Endodermal cell (in vitro differentiated cells): ENCODE measurements around the gene ID1. TPM values are rescaled to one million over a fixed set of nuclear protein-coding genes. Genes with fewer than 3 reads are reported as not detected.
A peak's percentile ranks its signal among the peaks of the same experiment; 100 is the strongest.
"Not testable (repeated sequence)": the region's sequence is repeated elsewhere in the genome, so short reads cannot be mapped to it uniquely, and the experiment has no call there.

ENCODE experiments used
- DNase-seq: peaks from one replicate; pipeline ENCODE4 v3.0.0-alpha.2; 2017
- H3K27ac ChIP-seq: 2 replicates; pipeline ENCODE4 v1.5.1; 2013; ENCODE audit warnings: mild to moderate bottlenecking, low read depth, low read length, moderate library complexity
- H3K27me3 ChIP-seq: 2 replicates; pipeline ENCODE4 v1.6.1; 2013; ENCODE audit warnings: mild to moderate bottlenecking, low read length, moderate library complexity; ENCODE audit not compliant: insufficient read depth, control insufficient read depth, poor library complexity, severe bottlenecking
- H3K36me3 ChIP-seq: 2 replicates; pipeline ENCODE4 v1.7.0; 2013; ENCODE audit warnings: mild to moderate bottlenecking, low read length, moderate library complexity; ENCODE audit not compliant: control insufficient read depth, insufficient read depth
- H3K4me1 ChIP-seq: one replicate; pipeline ENCODE4 v1.7.0; 2013; ENCODE audit warnings: low read length; ENCODE audit not compliant: control insufficient read depth, insufficient read depth
- H3K4me3 ChIP-seq: 2 replicates; pipeline ENCODE4 v1.5.1; 2013; ENCODE audit warnings: mild to moderate bottlenecking, low read length, moderate library complexity
- H3K9ac ChIP-seq: 2 replicates; pipeline ENCODE4 v1.6.1; 2013; ENCODE audit warnings: mild to moderate bottlenecking, low read length, moderate library complexity; ENCODE audit not compliant: poor library complexity, severe bottlenecking; ENCODE audit errors: extremely low read depth
- H3K9me3 ChIP-seq: 2 replicates; pipeline ENCODE4 v1.6.1; 2013; ENCODE audit warnings: mild to moderate bottlenecking, low read length, moderate library complexity; ENCODE audit not compliant: control insufficient read depth
- H3K27ac Mint-ChIP-seq: 2 replicates; pipeline ENCODE4 v1.8.0; 2020; ENCODE audit warnings: mixed read lengths
- H3K27me3 Mint-ChIP-seq: 2 replicates; pipeline ENCODE4 v1.8.0; 2021; ENCODE audit warnings: mild to moderate bottlenecking, mixed read lengths; ENCODE audit not compliant: insufficient read depth
- H3K36me3 Mint-ChIP-seq: 2 replicates; pipeline ENCODE4 v1.8.0; 2020; ENCODE audit warnings: low read depth, mixed read lengths
- H3K4me1 Mint-ChIP-seq: 2 replicates; pipeline ENCODE4 v1.8.0; 2020; ENCODE audit warnings: mixed read lengths
- H3K4me3 Mint-ChIP-seq: 2 replicates; pipeline ENCODE4 v1.8.0; 2020; ENCODE audit warnings: mild to moderate bottlenecking, moderate library complexity, mixed read lengths
- H3K9me3 Mint-ChIP-seq: 2 replicates; pipeline ENCODE4 v1.8.0; 2020; ENCODE audit warnings: mild to moderate bottlenecking, mixed read lengths
- WGBS, 2 experiments: methylation state at CpG; one replicate each; pipeline versions ENCODE4 v1.1.5 to v1.1.7; 2013; ENCODE audit warnings: missing lambda C conversion rate in 2 of 2, mixed read lengths in 1 of 2; ENCODE audit not compliant: insufficient coverage in 1 of 2, insufficient read length in 1 of 2; 5-methylcytosine and 5-hydroxymethylcytosine counted together
- total RNA-seq, 2 donors: library from RNA; stranded (reverse); fragmentation: NEBNext Ultra II Directional in 1 of 2; extraction: Animal tissue kit (Norgen Biotek cat#: 25700) in 1 of 2; gene quantifications; 2 replicates in 1 of 2; 3 replicates in 1 of 2; pipeline ENCODE4 v1.2.1, GENCODE V29; 2021
- TF ChIP-seq, protein P1 (sequence below): fragments of 200-600 bp; sonication (generic); conservative IDR thresholded peaks from 2 replicates; pipeline ENCODE4 v1.5.0; 2021; ENCODE audit warnings: antibody characterized with exemption, mild to moderate bottlenecking

ID1 gene
- total RNA-seq, 2 donors from 2014 or later = 380 to 447 TPM

GRCh38 chr20:31577194-31577593 lies 27.9 kb upstream of the ID1 start:
- Histone ChIP-seq H3K4me3 (no peak overlapping the region), H3K4me1 (peaks cover 3% of the 10 kb centered on the region), H3K36me3 (no peaks in the 10 kb centered on the region), H3K27me3 (no peaks in the 10 kb centered on the region), H3K9me3 (no peaks in the 10 kb centered on the region), H3K27ac (no peak overlapping the region), H3K9ac (no peak overlapping the region)
- no peak for DNase-seq
- peaks cover 4% of the 10 kb centered on the region for H3K9me3 Mint-ChIP-seq
- H3K36me3 Mint-ChIP-seq = peaks cover 17% of the 10 kb centered on the region
- 87 to 93% methylated on average over 6 to 9 of the region's 9 CpGs for WGBS, 2 experiments
- no peaks in the 10 kb centered on the region for H3K27me3 Mint-ChIP-seq
- H3K4me3 Mint-ChIP-seq = no peak overlapping the region
- H3K4me1 Mint-ChIP-seq = peaks cover 49% of the 10 kb centered on the region
- peak overlapping the region; percentile 86 for H3K27ac Mint-ChIP-seq
- TF ChIP-seq, protein P1, sequence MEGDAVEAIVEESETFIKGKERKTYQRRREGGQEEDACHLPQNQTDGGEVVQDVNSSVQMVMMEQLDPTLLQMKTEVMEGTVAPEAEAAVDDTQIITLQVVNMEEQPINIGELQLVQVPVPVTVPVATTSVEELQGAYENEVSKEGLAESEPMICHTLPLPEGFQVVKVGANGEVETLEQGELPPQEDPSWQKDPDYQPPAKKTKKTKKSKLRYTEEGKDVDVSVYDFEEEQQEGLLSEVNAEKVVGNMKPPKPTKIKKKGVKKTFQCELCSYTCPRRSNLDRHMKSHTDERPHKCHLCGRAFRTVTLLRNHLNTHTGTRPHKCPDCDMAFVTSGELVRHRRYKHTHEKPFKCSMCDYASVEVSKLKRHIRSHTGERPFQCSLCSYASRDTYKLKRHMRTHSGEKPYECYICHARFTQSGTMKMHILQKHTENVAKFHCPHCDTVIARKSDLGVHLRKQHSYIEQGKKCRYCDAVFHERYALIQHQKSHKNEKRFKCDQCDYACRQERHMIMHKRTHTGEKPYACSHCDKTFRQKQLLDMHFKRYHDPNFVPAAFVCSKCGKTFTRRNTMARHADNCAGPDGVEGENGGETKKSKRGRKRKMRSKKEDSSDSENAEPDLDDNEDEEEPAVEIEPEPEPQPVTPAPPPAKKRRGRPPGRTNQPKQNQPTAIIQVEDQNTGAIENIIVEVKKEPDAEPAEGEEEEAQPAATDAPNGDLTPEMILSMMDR = no peak

GRCh38 chr20:31578448-31579138 lies 26.5 kb upstream of the ID1 start:
- peak; percentile 74 for DNase-seq
- Mint-ChIP-seq H3K27me3 (no peaks in the 10 kb centered on the region), H3K36me3 (peaks cover 17% of the 10 kb centered on the region), H3K9me3 (peaks cover 4% of the 10 kb centered on the region), H3K4me1 (peaks cover 40% of the 10 kb centered on the region), H3K27ac (peak overlapping the region; percentile 66), H3K4me3 (no peak overlapping the region)
- TF ChIP-seq, protein P1 = peak; percentile 56
- no peak overlapping the region for H3K4me3 ChIP-seq
- H3K9ac ChIP-seq = no peak overlapping the region
- H3K9me3 ChIP-seq = no peaks in the 10 kb centered on the region
- H3K4me1 ChIP-seq = peaks cover 3% of the 10 kb centered on the region
- H3K27me3 ChIP-seq = no peaks in the 10 kb centered on the region
- no peaks in the 10 kb centered on the region for H3K36me3 ChIP-seq
- H3K27ac ChIP-seq = no peak overlapping the region
- 91% methylated on average over 13 to 41 of the region's 43 CpGs for WGBS, 2 experiments

DNA sequence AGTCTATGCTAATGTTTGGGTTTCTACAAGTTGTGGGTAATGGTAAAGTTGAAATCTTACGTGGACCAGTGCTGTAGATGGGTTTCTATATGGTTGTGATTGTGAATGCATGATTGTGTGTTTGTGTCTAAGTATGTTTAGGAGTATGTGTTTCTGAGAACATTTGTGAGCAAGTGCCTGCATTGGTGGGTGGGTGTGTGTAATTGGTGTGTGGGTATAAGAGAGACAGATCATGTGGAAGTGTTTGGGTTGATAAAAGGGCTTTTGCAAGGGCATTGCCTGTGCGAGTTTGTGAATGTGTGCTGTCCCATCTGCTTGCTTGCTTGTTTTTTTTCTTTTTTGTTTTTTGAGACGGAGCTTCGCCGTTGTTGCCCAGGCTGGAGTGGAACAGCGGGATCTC lies 25.8 kb upstream of the ID1 start:
- peaks cover 3% of the 10 kb centered on the region for H3K4me1 ChIP-seq
- H3K36me3 ChIP-seq = no peaks in the 10 kb centered on the region
- WGBS, 2 experiments = 97 to 98% methylated on average over 5 to 6 of the region's 6 CpGs
- no peak overlapping the region for H3K9ac ChIP-seq
- H3K4me3 Mint-ChIP-seq = no peak overlapping the region
- no peak overlapping the region for H3K4me3 ChIP-seq
- H3K9me3 Mint-ChIP-seq = peaks cover 4% of the 10 kb centered on the region
- H3K27ac ChIP-seq = no peak overlapping the region
- H3K27me3 ChIP-seq = no peaks in the 10 kb centered on the region
- peaks cover 17% of the 10 kb centered on the region for H3K36me3 Mint-ChIP-seq
- no peak for DNase-seq
- peak overlapping the region; percentile 13 for H3K27ac Mint-ChIP-seq
- H3K9me3 ChIP-seq = no peaks in the 10 kb centered on the region
- peaks cover 34% of the 10 kb centered on the region for H3K4me1 Mint-ChIP-seq
- TF ChIP-seq, protein P1 = no peak
- H3K27me3 Mint-ChIP-seq = no peaks in the 10 kb centered on the region

DNA sequence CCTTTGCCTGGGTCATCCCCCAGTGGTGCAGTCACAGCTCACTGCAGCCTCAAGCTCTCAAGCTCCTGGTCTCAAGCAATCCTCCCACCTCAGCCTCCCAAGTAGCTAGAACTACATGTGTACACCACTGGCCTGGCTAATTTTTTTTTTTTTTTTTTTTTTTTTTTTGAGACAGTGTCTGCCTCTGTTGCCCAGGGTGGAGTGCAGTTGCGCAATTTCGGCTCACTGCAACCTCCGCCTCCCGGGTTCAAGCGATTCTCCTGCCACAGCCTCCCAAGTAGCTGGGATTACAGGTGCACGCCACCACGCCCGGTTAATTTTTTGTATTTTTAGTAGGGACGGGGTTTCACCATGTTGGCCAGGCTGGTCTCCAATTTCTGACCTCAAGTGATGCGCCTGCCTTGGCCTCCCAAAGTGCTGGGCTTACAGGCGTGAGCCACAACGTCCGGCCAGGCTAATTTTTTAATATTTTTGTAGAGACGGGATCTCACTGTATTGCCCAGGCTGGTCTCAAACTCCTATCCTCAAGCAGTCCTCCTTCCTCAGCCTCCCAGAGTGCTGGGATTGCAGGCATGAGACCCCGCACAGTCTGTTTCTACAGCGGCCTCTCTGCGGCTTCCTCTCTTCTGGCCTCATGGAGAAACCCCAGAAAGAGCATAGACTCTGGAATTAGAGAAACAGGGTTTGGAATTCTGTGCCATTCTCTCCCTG lies 25.0 kb upstream of the ID1 start:
- not testable (repeated sequence) for H3K4me1 ChIP-seq, H3K9me3 Mint-ChIP-seq, H3K4me3 Mint-ChIP-seq, DNase-seq, H3K4me3 ChIP-seq, H3K9ac ChIP-seq, H3K27me3 ChIP-seq, H3K27me3 Mint-ChIP-seq, H3K9me3 ChIP-seq, H3K36me3 ChIP-seq
- Mint-ChIP-seq H3K4me1 (peaks cover 35% of the 10 kb centered on the region), H3K27ac (peak overlapping the region; percentile 56), H3K36me3 (peaks cover 19% of the 10 kb centered on the region)
- peak overlapping the region; percentile 94 for H3K27ac ChIP-seq
- 95 to 96% methylated on average over 14 to 17 of the region's 17 CpGs for WGBS, 2 experiments
